Activated naive CD8-positive, alpha-beta T cell (primary cell): Measurements from ENCODE around the gene LYST.

Source experiments
- H3K27ac Mint-ChIP-seq: one replicate; pipeline ENCODE4 v1.8.0; 2021; ENCODE audit warnings: mixed read lengths
- H3K27me3 Mint-ChIP-seq: one replicate; pipeline ENCODE4 v1.8.0; 2021; ENCODE audit warnings: mixed read lengths
- H3K36me3 Mint-ChIP-seq: one replicate; pipeline ENCODE4 v1.8.0; 2021; ENCODE audit warnings: mixed read lengths
- H3K4me1 Mint-ChIP-seq: one replicate; pipeline ENCODE4 v1.8.0; 2021; ENCODE audit warnings: low read depth, mixed read lengths
- H3K4me3 Mint-ChIP-seq: one replicate; pipeline ENCODE4 v1.8.0; 2021; ENCODE audit warnings: mild to moderate bottlenecking, mixed read lengths
- H3K9me3 Mint-ChIP-seq: one replicate; pipeline ENCODE4 v1.8.0; 2021; ENCODE audit warnings: low read depth, mixed read lengths

LYST gene

GRCh38 chr1:235613602-235614001 is 253.1 kb downstream of the LYST start:
- H3K27me3 Mint-ChIP-seq: no peaks in the 10 kb centered on the region
- H3K4me3 Mint-ChIP-seq: no peak overlapping the region
- no peak overlapping the region for H3K27ac Mint-ChIP-seq
- no peaks in the 10 kb centered on the region for H3K36me3 Mint-ChIP-seq
- H3K4me1 Mint-ChIP-seq: no peaks in the 10 kb centered on the region
- no peaks in the 10 kb centered on the region for H3K9me3 Mint-ChIP-seq

- Mint-ChIP-seq H3K36me3 (no peaks in the 10 kb centered on the region), H3K27ac (no peak overlapping the region), H3K4me1 (no peaks in the 10 kb centered on the region), H3K4me3 (no peak overlapping the region), H3K9me3 (no peaks in the 10 kb centered on the region), H3K27me3 (no peaks in the 10 kb centered on the region)
Observed at GRCh38 chr1:235612761-235613160, 253.9 kb downstream of the LYST start.
